Activated CD8-positive, alpha-beta memory T cell treated with anti-CD3 and anti-CD28 coated beads for 1 hour (primary cell): Measurements from ENCODE around the gene ADSS1.
"Not testable (repeated sequence)": the region's sequence is repeated elsewhere in the genome, so short reads cannot be mapped to it uniquely, and the experiment has no call there.

Source experiments
- DNase-seq, 2 donors: peaks; one replicate each; pipeline ENCODE4 v3.0.0-alpha.2; 2020; ENCODE audit warnings: low read depth in 1 of 2; ENCODE audit errors: extremely low read depth in 1 of 2

The ADSS1 gene

GRCh38 chr14:104746071-104746545 is 22.1 kb downstream of the ADSS1 start:
- DNase-seq: no peak

GRCh38 chr14:104746934-104747481 is 23.0 kb downstream of the ADSS1 start:
- no peak for DNase-seq

DNA sequence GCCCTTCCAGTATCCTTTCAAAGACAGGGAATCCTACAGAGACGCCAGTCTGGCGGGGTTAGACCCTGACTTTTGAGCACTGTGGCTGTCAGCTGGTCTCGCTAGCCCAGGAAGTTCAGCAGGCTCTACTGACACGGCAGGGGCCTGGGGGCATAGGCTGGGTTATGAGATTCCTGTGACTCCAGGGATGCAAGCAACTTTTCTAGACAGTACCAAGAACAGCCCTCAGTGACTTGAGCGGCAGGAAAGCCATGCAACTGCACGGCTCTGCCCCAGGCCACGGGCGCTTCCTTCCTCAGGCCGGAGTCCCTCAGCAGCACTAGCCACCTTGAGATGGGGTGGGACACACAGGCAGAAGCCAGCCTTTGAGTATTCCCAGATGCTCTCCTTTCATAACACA is 23.8 kb downstream of the ADSS1 start:
- no peak for DNase-seq

GRCh38 chr14:104749111-104749649 is 25.2 kb downstream of the ADSS1 start:
- DNase-seq: no peak

DNA sequence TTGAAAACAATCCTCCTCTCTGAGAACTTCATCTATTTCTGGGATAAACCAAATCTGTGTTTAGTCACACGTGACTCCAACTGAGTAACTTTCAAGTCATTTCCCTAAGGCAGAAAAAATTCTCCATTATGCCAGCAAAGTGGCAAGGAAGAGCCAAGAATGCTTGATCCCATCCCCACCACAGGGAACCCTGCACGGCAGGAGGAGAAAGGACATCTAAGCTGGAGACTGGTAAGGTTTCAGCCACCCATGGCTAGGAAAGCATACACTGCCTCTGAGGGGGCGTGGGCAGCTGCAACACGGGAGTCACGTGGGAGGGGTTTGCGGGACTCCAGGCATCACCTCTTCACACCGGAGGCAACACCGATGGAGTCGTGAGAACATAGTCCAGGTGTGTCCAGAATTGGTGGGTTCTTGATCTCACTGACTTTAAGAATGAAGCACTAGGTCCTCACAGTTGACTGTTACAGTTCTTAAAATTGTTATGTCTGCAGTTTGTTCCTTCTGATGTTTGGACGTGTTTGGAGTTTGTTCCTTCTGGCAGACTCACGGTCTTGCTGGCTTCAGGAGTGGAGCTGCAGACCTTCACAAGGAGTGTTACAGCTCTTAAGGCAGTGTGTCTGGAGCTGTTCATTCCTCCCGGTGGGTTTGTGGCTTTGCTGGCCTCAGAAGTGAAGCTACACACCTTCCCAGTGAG is 26.2 kb downstream of the ADSS1 start:
- DNase-seq: no peak

DNA sequence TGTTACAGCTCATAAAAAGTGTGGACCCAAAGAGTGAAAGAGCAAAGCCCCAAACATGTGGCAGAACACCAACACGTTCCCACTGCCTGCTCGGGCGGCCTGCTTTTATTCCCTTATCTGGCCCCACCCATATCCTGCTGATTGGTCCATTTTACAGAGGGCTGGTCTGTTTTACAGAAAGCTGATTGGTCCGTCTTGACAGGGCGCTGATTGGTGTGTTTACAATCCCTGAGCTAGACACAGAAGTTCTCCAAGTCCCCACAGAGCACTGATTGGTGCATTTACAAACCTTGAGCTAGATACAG is 26.7 kb downstream of the ADSS1 start:
- DNase-seq: not testable (repeated sequence)

DNA sequence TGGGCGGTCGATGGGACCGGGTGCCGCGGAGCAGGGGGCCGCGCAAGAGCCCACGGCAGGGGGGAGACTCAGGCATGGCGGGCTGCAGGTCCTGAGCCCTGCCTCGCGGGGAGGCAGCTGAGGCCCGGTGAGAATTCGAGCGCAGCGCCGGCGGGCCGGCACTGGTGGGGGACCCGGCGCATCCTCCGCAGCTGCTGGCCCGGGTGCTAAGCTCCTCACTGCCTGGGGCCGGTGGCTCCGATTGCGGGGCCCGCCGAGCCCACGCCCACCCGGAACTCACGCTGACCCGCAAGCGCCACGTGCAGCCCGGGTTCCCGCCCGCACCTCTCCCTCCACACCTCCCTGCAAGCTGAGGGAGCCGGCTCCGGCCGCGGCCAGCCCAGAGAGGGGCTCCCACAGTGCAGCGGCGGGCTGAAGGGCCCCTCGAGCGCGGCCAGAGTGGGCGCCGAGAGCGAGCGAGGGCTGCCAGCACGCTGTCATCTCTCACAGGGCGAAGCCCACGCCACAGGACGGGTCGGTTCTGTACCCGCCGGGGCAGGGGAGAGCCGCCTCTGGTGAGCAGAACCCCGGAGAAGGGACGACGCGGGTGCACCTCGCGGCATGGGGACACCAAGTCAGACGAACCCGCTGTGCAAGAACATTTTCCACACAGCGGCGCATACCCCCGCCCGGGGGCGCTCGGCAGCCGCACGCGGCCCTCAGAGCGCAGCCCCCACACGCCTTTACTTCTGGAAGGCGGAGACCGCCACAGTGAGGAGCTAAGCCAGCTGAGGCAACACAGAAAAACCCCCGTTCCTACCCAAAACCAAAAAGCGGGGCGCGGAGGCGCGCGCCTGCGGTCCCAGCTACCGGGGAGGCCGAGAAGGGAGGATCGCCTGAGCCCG is 27.8 kb downstream of the ADSS1 start:
- DNase-seq: no peak

DNA sequence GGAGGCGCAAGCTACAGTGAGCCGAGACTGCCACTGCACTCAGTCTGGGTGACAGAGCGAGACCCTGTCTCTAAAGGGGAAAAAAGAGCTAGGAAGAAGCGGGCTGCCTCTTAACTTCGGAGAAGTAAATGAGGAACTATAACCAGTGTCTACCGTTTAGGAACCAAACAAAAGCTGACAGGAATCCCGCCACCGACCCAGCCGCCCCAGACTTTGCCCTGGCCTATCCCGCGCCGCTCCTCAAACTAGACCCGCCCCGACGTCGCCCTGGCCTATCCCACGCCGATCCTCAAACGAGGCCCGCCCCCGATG is 28.4 kb downstream of the ADSS1 start:
- DNase-seq: no peak

- peak; percentile 99 for DNase-seq
These were observed 28.9 kb downstream of the ADSS1 start, which contains the start of gene SIVA1 for GRCh38 chr14:104752735-104753527. TSS of gene SIVA1 (plus strand) at chr14:104753147. CDS start at chr14:104753202, 55 bp downstream.

DNA sequence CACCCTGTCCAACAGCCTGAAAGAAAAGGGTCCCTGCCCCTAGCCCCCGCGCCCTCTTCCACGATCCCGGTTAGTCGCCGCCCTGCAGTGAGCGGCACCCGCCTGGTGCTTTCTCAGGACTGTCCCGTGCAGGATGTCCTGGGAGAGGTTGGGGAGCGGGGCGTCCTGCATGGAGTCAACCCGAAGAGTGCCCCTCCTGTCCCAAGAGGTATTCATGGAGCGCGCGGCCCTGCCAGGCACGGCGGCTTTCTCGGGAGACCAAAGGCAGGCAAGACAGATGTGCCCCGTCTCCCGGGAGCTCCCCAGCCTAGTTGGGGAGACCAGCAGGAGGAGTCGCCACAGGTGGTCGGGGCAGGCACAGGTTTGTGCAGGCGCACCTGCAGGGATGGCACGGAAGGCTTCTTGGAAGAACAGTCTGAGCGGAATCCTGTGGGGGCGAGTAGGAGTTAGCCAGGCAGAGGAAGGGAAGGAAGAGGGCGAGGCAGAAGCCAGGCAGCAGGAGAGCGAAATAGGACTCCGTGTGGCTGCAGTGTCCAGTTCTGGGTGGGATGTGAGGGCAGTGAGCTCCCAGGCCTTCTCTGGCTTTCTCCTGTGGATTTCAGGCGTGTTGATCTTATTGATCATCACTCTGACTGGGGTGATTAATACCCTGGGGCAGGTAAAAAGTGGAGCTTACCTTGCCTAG is 29.6 kb downstream of the ADSS1 start:
- DNase-seq: no peak

DNA sequence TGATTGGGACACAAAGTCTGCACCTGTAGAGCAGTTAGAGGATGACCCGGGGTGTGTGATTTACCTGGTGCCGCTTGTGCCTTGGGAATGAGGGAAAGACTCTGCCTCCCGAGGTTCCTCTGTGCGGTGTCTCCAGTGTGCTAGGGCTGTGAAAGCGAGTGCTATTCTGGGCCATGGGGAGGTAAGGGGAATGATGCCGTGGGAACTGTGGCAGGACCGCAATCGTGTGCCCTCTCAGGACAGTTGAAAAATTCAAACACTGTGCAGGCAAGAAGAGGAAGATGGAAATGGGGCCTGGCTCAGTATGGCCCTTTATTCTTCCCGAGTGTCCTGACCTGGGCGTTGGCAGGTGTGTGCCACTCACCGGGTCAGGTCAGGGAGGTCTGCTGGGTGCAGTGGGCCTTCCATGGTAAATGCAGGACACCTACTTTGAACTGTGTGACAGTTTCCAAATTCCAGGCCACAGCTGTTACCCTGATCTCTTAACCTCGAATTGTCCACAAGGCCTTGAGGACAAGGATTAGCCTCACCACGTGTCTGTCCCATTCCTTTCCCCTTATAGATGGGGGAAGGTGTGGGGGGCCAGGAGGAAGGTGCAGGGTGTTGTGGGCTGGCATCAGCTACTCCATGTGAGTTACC is 30.3 kb downstream of the ADSS1 start:
- no peak for DNase-seq

GRCh38 chr14:104755621-104756020 is 31.6 kb downstream of the ADSS1 start:
- no peak for DNase-seq

GRCh38 chr14:104756477-104757237 is 32.6 kb downstream of the ADSS1 start:
- DNase-seq: no peak

DNA sequence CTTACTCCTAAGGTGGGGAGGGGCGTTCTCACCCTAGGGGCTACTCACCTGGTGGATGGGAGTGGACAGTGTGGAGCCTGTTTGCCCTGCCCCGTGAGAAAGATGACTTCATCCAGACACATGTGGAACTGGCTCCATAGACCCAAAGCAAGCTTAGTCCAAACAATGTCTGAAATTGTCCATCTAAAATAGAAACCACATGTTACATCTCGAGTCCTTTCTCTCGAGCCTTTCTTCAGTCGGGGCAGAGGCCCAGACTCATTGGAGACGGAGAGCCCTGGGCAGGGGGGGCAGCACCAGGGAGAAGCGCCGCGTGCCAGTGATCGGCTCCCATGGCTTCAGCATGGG is 33.2 kb downstream of the ADSS1 start:
- no peak for DNase-seq

GRCh38 chr14:104757681-104758392 is 33.8 kb downstream of the ADSS1 start:
- DNase-seq: no peak

- no peak for DNase-seq
These were observed 35.2 kb downstream of the ADSS1 start for GRCh38 chr14:104758981-104759969.

DNA sequence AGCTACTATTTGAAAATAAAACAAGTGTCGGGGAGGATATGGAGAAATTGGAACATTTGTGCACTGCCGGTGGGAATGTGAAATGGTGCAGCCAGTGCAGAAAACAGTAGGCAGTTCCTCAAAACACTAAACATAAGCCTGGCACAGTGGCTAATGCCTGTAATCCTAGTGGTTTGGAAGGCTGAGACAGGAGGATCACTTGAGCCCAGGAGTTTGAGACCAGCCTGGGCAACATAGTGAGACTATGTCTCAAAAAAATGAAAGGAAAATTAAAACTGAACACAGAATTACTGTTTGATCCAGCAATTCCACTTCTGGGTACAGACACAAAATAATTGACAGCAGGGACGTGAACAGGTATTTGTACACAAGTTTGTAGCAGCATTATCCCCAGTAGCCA is 41.5 kb downstream of the ADSS1 start:
- DNase-seq: no peak
